GM23338 (cell line): ENCODE data around the gene GATAD2A. TPM values are rescaled to one million over a fixed set of nuclear protein-coding genes. Genes with fewer than 3 reads are reported as not detected.

Experiments used
- ATAC-seq: fragments of 200-7000 bp; cut with Tn5 transposase; 3 replicates; pipeline ENCODE4 v1.9.1; 2020
- DNase-seq: peaks from one replicate; pipeline ENCODE4 v3.0.0-alpha.2; 2015; ENCODE audit warnings: low spot score
- H2AFZ ChIP-seq: fragments of 200-600 bp; sonication (generic); 2 replicates; pipeline ENCODE4 v1.8.0; 2016; ENCODE audit warnings: antibody characterized with exemption, mild to moderate bottlenecking, moderate library complexity
- H3F3A ChIP-seq: fragments of 200-600 bp; sonication (generic); replicated peaks from 2 replicates; pipeline ENCODE4 v1.8.0; 2017; ENCODE audit warnings: antibody characterized with exemption, mixed run types, low read depth
- H3K27ac ChIP-seq: fragments of 200-600 bp; sonication (generic); 2 replicates; pipeline ENCODE4 v1.6.1; 2016; ENCODE audit warnings: low read depth
- H3K27me3 ChIP-seq: fragments of 200-600 bp; sonication (generic); 2 replicates; pipeline ENCODE4 v1.8.0; 2016; ENCODE audit warnings: mild to moderate bottlenecking, mixed run types, moderate library complexity; ENCODE audit not compliant: insufficient read depth
- H3K36me3 ChIP-seq: fragments of 200-600 bp; sonication (generic); 2 replicates; pipeline ENCODE4 v1.8.0; 2016; ENCODE audit warnings: mild to moderate bottlenecking; ENCODE audit not compliant: insufficient read depth
- H3K4me1 ChIP-seq: fragments of 200-600 bp; sonication (generic); 2 replicates; pipeline ENCODE4 v1.8.0; 2016; ENCODE audit warnings: mild to moderate bottlenecking, moderate library complexity; ENCODE audit not compliant: insufficient read depth
- H3K4me2 ChIP-seq: fragments of 200-600 bp; sonication (generic); 2 replicates; pipeline ENCODE4 v1.7.1; 2017; ENCODE audit warnings: mixed run types
- H3K4me3 ChIP-seq: fragments of 200-600 bp; sonication (generic); 2 replicates; pipeline ENCODE4 v1.6.1; 2016; ENCODE audit warnings: mixed run types
- H3K79me2 ChIP-seq: fragments of 200-600 bp; sonication (generic); replicated peaks from 2 replicates; pipeline ENCODE4 v1.8.0; 2017; ENCODE audit warnings: mild to moderate bottlenecking; ENCODE audit not compliant: insufficient read depth
- H3K9me2 ChIP-seq: fragments of 200-600 bp; sonication (generic); 2 replicates; pipeline ENCODE4 v1.8.0; 2017; ENCODE audit not compliant: insufficient read depth
- H4K20me1 ChIP-seq: fragments of 200-600 bp; sonication (generic); replicated peaks from 2 replicates; pipeline ENCODE4 v1.8.0; 2017; ENCODE audit warnings: mild to moderate bottlenecking; ENCODE audit not compliant: insufficient read depth
- H3K27ac Mint-ChIP-seq: 2 replicates; pipeline ENCODE4 v1.8.0; 2020; ENCODE audit warnings: inconsistent platforms, mild to moderate bottlenecking, moderate library complexity, mixed read lengths
- H3K27me3 Mint-ChIP-seq: 3 replicates; pipeline ENCODE4 v1.8.0; 2022; ENCODE audit warnings: low read depth, mild to moderate bottlenecking, moderate library complexity, mixed read lengths, inconsistent platforms; ENCODE audit not compliant: insufficient read depth, poor library complexity
- H3K36me3 Mint-ChIP-seq: 3 replicates; pipeline ENCODE4 v1.8.0; 2021; ENCODE audit warnings: low read depth, mild to moderate bottlenecking, inconsistent platforms, moderate library complexity, mixed read lengths
- H3K4me1 Mint-ChIP-seq: 3 replicates; pipeline ENCODE4 v1.8.0; 2020; ENCODE audit warnings: mild to moderate bottlenecking, inconsistent platforms, mixed read lengths
- H3K4me3 Mint-ChIP-seq: 3 replicates; pipeline ENCODE4 v1.8.0; 2021; ENCODE audit warnings: moderate library complexity, mild to moderate bottlenecking, inconsistent platforms, mixed read lengths
- H3K9me3 Mint-ChIP-seq: 3 replicates; pipeline ENCODE4 v1.8.0; 2020; ENCODE audit warnings: moderate library complexity, mild to moderate bottlenecking, inconsistent platforms, mixed read lengths
- CTCF ChIP-seq, 2 experiments: fragments of 200-600 bp in 1 of 2; sonication (generic) in 1 of 2; conservative IDR thresholded peaks; 2 replicates each; pipeline versions ENCODE4 v1.5.1 to v1.6.1; 2016 to 2017; ENCODE audit warnings: antibody characterized with exemption in 2 of 2, low read depth in 2 of 2, mild to moderate bottlenecking in 2 of 2, moderate library complexity in 1 of 2
- POLR2AphosphoS5 ChIP-seq: IDR thresholded peaks from 2 replicates; pipeline ENCODE4 v1.6.1; 2016; ENCODE audit warnings: antibody characterized with exemption, low read depth
- STAT1 ChIP-seq: IDR thresholded peaks from one replicate; pipeline ENCODE4 v1.6.1; 2016; ENCODE audit warnings: antibody characterized with exemption; ENCODE audit not compliant: unreplicated experiment
- ZNF331 ChIP-seq: fragments of 250-450 bp; sonication (Bioruptor Pico); IDR thresholded peaks from 2 replicates; pipeline ENCODE4 v1.5.0; 2020; ENCODE audit warnings: low read depth, mild to moderate bottlenecking, moderate library complexity
- polyA plus RNA-seq: library from polyadenylated mRNA; unstranded; fragments of >200 nt; fragmentation: Nextera tagmentation; extraction: Ambion mirVana; gene quantifications from 2 replicates; pipeline ENCODE4 v1.2.1, GENCODE V29; 2016
- total RNA-seq: library from RNA; depleted of rRNA; stranded (reverse); fragments of >200 nt; shearing (Covaris generic); gene quantifications from 2 replicates; pipeline ENCODE4 v1.2.3, GENCODE V29; 2014
- TF ChIP-seq, protein P1 (sequence below): IDR thresholded peaks from 2 replicates; pipeline ENCODE4 v1.6.1; 2016; ENCODE audit warnings: antibody characterized with exemption

The GATAD2A gene
- total and polyA plus RNA-seq, 2 experiments from 2014 or later = 40.0 to 151 TPM

- no peaks in the 10 kb centered on the region for H3K9me3 Mint-ChIP-seq
- H3K79me2 ChIP-seq = no peaks in the 10 kb centered on the region; the same call in 1 of the 2 replicates
- H3K27ac Mint-ChIP-seq = peak overlapping the region; percentile 77; the same call in 1 of the 2 replicates
- H3K4me1 Mint-ChIP-seq = no peaks in the 10 kb centered on the region
- no peak overlapping the region for H2AFZ ChIP-seq
- H3K9me2 ChIP-seq = no peaks in the 10 kb centered on the region
- TF ChIP-seq POLR2AphosphoS5 (no peak), STAT1 (no peak), CTCF (conservative IDR thresholded peaks at IDR 0.05; ENCODE audit: low read depth in 2 of 2) (0 out of 4 replicates have a peak, but pooled peaks of 1 of the 2 experiments have one; percentile 2), ZNF331 (CRISPR knock-in tag) (no peak)
- TF ChIP-seq, protein P1, sequence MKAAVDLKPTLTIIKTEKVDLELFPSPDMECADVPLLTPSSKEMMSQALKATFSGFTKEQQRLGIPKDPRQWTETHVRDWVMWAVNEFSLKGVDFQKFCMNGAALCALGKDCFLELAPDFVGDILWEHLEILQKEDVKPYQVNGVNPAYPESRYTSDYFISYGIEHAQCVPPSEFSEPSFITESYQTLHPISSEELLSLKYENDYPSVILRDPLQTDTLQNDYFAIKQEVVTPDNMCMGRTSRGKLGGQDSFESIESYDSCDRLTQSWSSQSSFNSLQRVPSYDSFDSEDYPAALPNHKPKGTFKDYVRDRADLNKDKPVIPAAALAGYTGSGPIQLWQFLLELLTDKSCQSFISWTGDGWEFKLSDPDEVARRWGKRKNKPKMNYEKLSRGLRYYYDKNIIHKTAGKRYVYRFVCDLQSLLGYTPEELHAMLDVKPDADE = no peak
- H3K27me3 Mint-ChIP-seq = peaks cover 10% of the 10 kb centered on the region
- H3F3A ChIP-seq = 0 out of 2 replicates have a peak, but pooled peaks cover 8% of the 10 kb centered on the region
- DNase-seq (no peak), ATAC-seq (no peak)
- H3K36me3 Mint-ChIP-seq = peaks cover 79% of the 10 kb centered on the region
- no peaks in the 10 kb centered on the region for H3K27me3 ChIP-seq
- no peak overlapping the region for H3K4me3 Mint-ChIP-seq
- peaks cover 15% of the 10 kb centered on the region; the same call in 1 of the 2 replicates for H3K36me3 ChIP-seq
- H3K4me1 ChIP-seq = no peaks in the 10 kb centered on the region
- no peak overlapping the region for H3K27ac ChIP-seq
- H3K4me2 ChIP-seq = no peak overlapping the region
- no peak overlapping the region for H3K4me3 ChIP-seq
- H4K20me1 ChIP-seq = peaks cover 22% of the 10 kb centered on the region
Observed at GRCh38 chr19:19499272-19499995, 94.0 kb downstream of the GATAD2A start.

DNA sequence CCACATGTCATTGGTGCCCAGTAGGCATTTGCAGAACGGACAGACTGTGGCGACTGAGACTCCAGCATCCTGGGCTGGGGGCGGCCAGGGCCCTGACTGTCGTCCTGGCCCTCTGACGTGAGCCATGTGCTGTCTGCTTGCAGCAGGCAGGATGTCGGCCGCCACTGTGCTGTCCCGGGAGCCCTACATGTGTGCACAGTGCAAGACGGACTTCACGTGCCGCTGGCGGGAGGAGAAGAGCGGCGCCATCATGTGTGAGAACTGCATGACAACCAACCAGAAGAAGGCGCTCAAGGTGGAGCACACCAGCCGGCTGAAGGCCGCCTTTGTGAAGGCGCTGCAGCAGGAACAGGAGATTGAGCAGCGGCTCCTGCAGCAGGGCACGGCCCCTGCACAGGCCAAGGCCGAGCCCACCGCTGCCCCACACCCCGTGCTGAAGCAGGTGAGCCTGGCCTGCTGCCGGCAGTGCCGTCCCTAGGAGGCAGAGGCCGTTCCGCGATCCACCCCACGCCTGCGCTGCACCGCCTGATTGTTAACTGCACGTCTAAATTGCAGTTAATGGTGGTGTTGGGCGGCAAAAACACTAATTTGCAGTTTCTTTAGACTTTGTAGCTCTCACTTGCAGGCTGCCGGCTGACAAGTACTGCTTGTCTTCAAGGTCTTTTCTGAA lies 95.6 kb downstream of the GATAD2A start:
- DNase-seq = peak; percentile 15
- no peak overlapping the region for H3K27ac ChIP-seq
- H3K27me3 ChIP-seq = no peaks in the 10 kb centered on the region
- H3K4me1 ChIP-seq = no peaks in the 10 kb centered on the region
- H4K20me1 ChIP-seq = peaks cover 11% of the 10 kb centered on the region
- H3K36me3 Mint-ChIP-seq = peaks cover 77% of the 10 kb centered on the region
- H2AFZ ChIP-seq = no peak overlapping the region
- no peaks in the 10 kb centered on the region; the same call in 1 of the 2 replicates for H3K79me2 ChIP-seq
- peak in 1 of 2 experiments; percentile 15; a peak in 1 of 4 replicates for TF ChIP-seq CTCF (conservative IDR thresholded peaks at IDR 0.05; ENCODE audit: low read depth in 2 of 2)
- no peak for TF ChIP-seq ZNF331 (CRISPR knock-in tag)
- H3K27ac Mint-ChIP-seq = no peak overlapping the region
- peaks cover 12% of the 10 kb centered on the region; the same call in 1 of the 2 replicates for H3F3A ChIP-seq
- no peak overlapping the region for H3K4me3 ChIP-seq
- peaks cover 10% of the 10 kb centered on the region for H3K27me3 Mint-ChIP-seq
- no peak overlapping the region for H3K4me3 Mint-ChIP-seq
- H3K4me2 ChIP-seq = no peak overlapping the region
- no peaks in the 10 kb centered on the region for H3K9me3 Mint-ChIP-seq
- no peaks in the 10 kb centered on the region for H3K9me2 ChIP-seq
- no peaks in the 10 kb centered on the region for H3K4me1 Mint-ChIP-seq
- H3K36me3 ChIP-seq = peaks cover 9% of the 10 kb centered on the region; the same call in 1 of the 2 replicates
- peak; percentile 27 for ATAC-seq
